ENCODE results near the gene DCC.

Gene DCC

DNA sequence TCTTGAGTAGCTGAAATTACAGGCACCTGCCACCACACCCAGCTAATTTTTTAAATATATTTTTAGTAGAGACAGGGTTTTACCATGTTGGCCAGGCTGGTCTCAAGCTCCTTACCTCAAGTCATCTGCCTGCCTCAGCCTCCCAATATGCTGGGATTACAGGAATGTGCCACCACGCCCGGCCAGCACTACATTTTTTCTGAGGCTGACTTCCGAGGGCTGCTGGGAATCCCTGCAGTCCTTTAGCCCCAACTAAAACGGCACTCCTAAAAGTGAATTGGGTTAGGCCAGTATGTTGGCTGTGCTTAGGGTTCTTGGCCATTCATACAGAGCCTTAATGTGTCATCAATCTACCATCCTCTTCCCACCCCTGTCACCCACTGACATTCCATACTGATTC lies 375.4 kb downstream of the DCC start:
- H3K4me3 ChIP-seq (ENCODE audit: low read length), result no peak overlapping the region
- H3K27ac ChIP-seq (ENCODE audit: low read length), result no peak overlapping the region
- DNase-seq, result no peak
- no peak overlapping the region for H3K9ac ChIP-seq (ENCODE audit: low read length)
- H3K79me2 ChIP-seq (ENCODE audit: low read length), result no peaks in the 10 kb centered on the region
- no peaks in the 10 kb centered on the region for H3K36me3 ChIP-seq (replicated peaks; ENCODE audit: insufficient read depth, low read length)
- no peaks in the 10 kb centered on the region for H3K4me1 ChIP-seq (ENCODE audit: low read length)
- no peak overlapping the region for H3K4me2 ChIP-seq (ENCODE audit: low read depth, low read length)
- TF ChIP-seq, protein P1, sequence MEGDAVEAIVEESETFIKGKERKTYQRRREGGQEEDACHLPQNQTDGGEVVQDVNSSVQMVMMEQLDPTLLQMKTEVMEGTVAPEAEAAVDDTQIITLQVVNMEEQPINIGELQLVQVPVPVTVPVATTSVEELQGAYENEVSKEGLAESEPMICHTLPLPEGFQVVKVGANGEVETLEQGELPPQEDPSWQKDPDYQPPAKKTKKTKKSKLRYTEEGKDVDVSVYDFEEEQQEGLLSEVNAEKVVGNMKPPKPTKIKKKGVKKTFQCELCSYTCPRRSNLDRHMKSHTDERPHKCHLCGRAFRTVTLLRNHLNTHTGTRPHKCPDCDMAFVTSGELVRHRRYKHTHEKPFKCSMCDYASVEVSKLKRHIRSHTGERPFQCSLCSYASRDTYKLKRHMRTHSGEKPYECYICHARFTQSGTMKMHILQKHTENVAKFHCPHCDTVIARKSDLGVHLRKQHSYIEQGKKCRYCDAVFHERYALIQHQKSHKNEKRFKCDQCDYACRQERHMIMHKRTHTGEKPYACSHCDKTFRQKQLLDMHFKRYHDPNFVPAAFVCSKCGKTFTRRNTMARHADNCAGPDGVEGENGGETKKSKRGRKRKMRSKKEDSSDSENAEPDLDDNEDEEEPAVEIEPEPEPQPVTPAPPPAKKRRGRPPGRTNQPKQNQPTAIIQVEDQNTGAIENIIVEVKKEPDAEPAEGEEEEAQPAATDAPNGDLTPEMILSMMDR (IDR thresholded peaks at IDR 0.05; ENCODE audit: low read length), result no peak
- TF ChIP-seq EZH2phosphoT487 (IDR thresholded peaks at IDR 0.05; ENCODE audit: low read length) (no peak), EZH2 (optimal IDR thresholded peaks at IDR 0.05; ENCODE audit: low read depth, low read length) (no peak)
- no peaks in the 10 kb centered on the region for H3K27me3 ChIP-seq (replicated peaks; ENCODE audit: insufficient read depth, low read length)
- no peaks in the 10 kb centered on the region for H4K20me1 ChIP-seq (ENCODE audit: insufficient read depth, low read length)
- no peaks in the 10 kb centered on the region for H3K9me2 ChIP-seq (replicated peaks; ENCODE audit: insufficient read depth, low read length)
- H3K9me3 ChIP-seq (replicated peaks; ENCODE audit: insufficient read depth, low read length), result no peaks in the 10 kb centered on the region
- H3F3A ChIP-seq (ENCODE audit: insufficient read depth, low read length), result no peaks in the 10 kb centered on the region
- no peak overlapping the region for H2AFZ ChIP-seq (ENCODE audit: low read length)

DNA sequence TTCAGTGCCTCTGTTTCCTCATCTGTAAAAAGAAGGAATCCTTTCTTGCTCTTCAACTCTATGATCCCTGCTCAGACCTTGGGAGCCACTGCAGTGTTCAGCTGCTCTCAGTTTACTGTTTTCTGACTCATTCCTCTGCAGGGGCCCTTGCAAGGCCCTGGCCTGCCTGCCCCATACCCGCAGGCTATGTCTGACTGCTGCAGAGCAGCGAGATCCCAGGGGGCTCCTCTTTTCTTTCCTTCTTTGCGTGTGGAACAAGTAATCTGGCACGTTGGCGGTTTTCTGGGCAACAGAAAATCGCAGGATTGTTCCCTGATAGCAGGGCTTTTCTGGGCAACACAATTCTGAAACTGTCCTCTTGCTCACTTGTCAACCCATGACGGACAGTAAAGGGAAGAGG lies 376.0 kb downstream of the DCC start:
- no peak overlapping the region for H2AFZ ChIP-seq (ENCODE audit: low read length)
- H3K27ac ChIP-seq (ENCODE audit: low read length), result no peak overlapping the region
- no peak overlapping the region for H3K4me2 ChIP-seq (ENCODE audit: low read depth, low read length)
- H3K4me3 ChIP-seq (ENCODE audit: low read length), result no peak overlapping the region
- no peaks in the 10 kb centered on the region for H3K27me3 ChIP-seq (replicated peaks; ENCODE audit: insufficient read depth, low read length)
- no peak overlapping the region for H3K9ac ChIP-seq (ENCODE audit: low read length)
- no peaks in the 10 kb centered on the region for H4K20me1 ChIP-seq (ENCODE audit: insufficient read depth, low read length)
- DNase-seq, result no peak
- no peaks in the 10 kb centered on the region for H3K9me3 ChIP-seq (replicated peaks; ENCODE audit: insufficient read depth, low read length)
- no peaks in the 10 kb centered on the region for H3K36me3 ChIP-seq (replicated peaks; ENCODE audit: insufficient read depth, low read length)
- H3F3A ChIP-seq (ENCODE audit: insufficient read depth, low read length), result no peaks in the 10 kb centered on the region
- no peaks in the 10 kb centered on the region for H3K4me1 ChIP-seq (ENCODE audit: low read length)
- H3K79me2 ChIP-seq (ENCODE audit: low read length), result no peaks in the 10 kb centered on the region
- TF ChIP-seq EZH2 (optimal IDR thresholded peaks at IDR 0.05; ENCODE audit: low read depth, low read length), result no peak
- TF ChIP-seq EZH2phosphoT487 (IDR thresholded peaks at IDR 0.05; ENCODE audit: low read length), result no peak
- TF ChIP-seq, protein P1 (IDR thresholded peaks at IDR 0.05; ENCODE audit: low read length), result no peak
- H3K9me2 ChIP-seq (replicated peaks; ENCODE audit: insufficient read depth, low read length), result no peaks in the 10 kb centered on the region

DNA sequence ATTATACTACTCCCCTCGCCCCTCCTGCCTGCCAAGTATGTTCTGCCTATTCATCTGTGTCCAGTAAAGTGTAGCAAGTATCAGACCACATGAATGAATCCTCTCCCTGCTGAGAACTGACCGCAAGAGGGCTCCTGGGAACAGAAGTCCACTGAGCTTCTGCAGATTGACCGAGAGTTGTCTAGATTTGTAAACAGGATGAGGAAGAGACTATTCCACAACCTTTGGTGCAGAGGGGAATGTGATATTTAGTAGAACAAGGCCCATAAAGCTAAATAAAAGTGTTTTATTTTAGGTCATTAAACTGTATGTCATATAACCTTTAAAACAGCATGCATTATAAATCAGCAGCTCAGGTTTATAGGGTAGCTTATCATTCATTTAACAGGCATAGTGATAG lies 377.0 kb downstream of the DCC start:
- TF ChIP-seq, protein P1 (IDR thresholded peaks at IDR 0.05; ENCODE audit: low read length), result no peak
- TF ChIP-seq EZH2phosphoT487 (IDR thresholded peaks at IDR 0.05; ENCODE audit: low read length), result no peak
- TF ChIP-seq EZH2 (optimal IDR thresholded peaks at IDR 0.05; ENCODE audit: low read depth, low read length), result no peak
- H3K4me1 ChIP-seq (ENCODE audit: low read length), result no peaks in the 10 kb centered on the region
- no peaks in the 10 kb centered on the region for H3K9me3 ChIP-seq (replicated peaks; ENCODE audit: insufficient read depth, low read length)
- H3K4me3 ChIP-seq (ENCODE audit: low read length), result no peak overlapping the region
- H3K27ac ChIP-seq (ENCODE audit: low read length), result no peak overlapping the region
- no peaks in the 10 kb centered on the region for H3K9me2 ChIP-seq (replicated peaks; ENCODE audit: insufficient read depth, low read length)
- H3K9ac ChIP-seq (ENCODE audit: low read length), result no peak overlapping the region
- no peaks in the 10 kb centered on the region for H4K20me1 ChIP-seq (ENCODE audit: insufficient read depth, low read length)
- no peak overlapping the region for H2AFZ ChIP-seq (ENCODE audit: low read length)
- H3K79me2 ChIP-seq (ENCODE audit: low read length), result no peaks in the 10 kb centered on the region
- no peak for DNase-seq
- no peak overlapping the region for H3K4me2 ChIP-seq (ENCODE audit: low read depth, low read length)
- no peaks in the 10 kb centered on the region for H3K27me3 ChIP-seq (replicated peaks; ENCODE audit: insufficient read depth, low read length)
- no peaks in the 10 kb centered on the region for H3F3A ChIP-seq (ENCODE audit: insufficient read depth, low read length)
- no peaks in the 10 kb centered on the region for H3K36me3 ChIP-seq (replicated peaks; ENCODE audit: insufficient read depth, low read length)

Measured in MM.1S (cell line).